Transverse colon (tissue), 4 donors: ENCODE data around the gene GTF2H4. TPM values are rescaled to one million over a fixed set of nuclear protein-coding genes. Genes with fewer than 3 reads are reported as not detected.

ENCODE experiments used
- DNase-seq: peaks from one replicate; pipeline ENCODE4 v3.0.0-alpha.2; 2019
- H3K27ac ChIP-seq, 4 donors: fragments of 200-600 bp; sonication (generic); 2 replicates each; pipeline ENCODE4 v1.5.1; 2016 to 2018; ENCODE audit warnings: inconsistent platforms in 4 of 4
- H3K27me3 ChIP-seq: fragments of 200-600 bp; sonication (generic); 2 replicates; pipeline ENCODE4 v1.5.1; 2017; ENCODE audit warnings: inconsistent platforms
- H3K36me3 ChIP-seq, 4 donors: fragments of 200-600 bp; sonication (generic); 2 replicates each; pipeline ENCODE4 v1.5.1; 2017 to 2019; ENCODE audit warnings: inconsistent platforms in 4 of 4
- H3K4me1 ChIP-seq, 4 donors: fragments of 200-600 bp; sonication (generic); 2 replicates each; pipeline ENCODE4 v1.5.1; 2017 to 2020; ENCODE audit warnings: inconsistent platforms in 4 of 4
- H3K4me3 ChIP-seq, 4 donors: fragments of 200-600 bp; sonication (generic); 1 replicate in 1 of 4; 2 replicates in 3 of 4; pipeline versions ENCODE4 v1.5.1 to v1.6.1; 2017 to 2019; ENCODE audit warnings: inconsistent platforms in 4 of 4
- H3K9me3 ChIP-seq, 2 donors: fragments of 200-600 bp; sonication (generic); 2 replicates each; pipeline ENCODE4 v1.5.1; 2017 to 2019; ENCODE audit warnings: inconsistent platforms in 2 of 2
- EP300 ChIP-seq: sonication (generic); formaldehyde crosslinking; IDR thresholded peaks from one replicate; pipeline ENCODE4 v1.6.1; 2017; ENCODE audit warnings: antibody characterized with exemption, low read depth
- POLR2A ChIP-seq: fragments of 450-650 bp; IDR thresholded peaks from one replicate; pipeline ENCODE4 v1.6.1; 2016; ENCODE audit warnings: antibody characterized with exemption, mild to moderate bottlenecking, moderate library complexity
- POLR2AphosphoS5 ChIP-seq, 3 donors: sonication (generic); formaldehyde crosslinking; IDR thresholded peaks; one replicate each; pipeline ENCODE4 v1.6.1; 2016; ENCODE audit warnings: antibody characterized with exemption in 3 of 3
- WGBS, 2 donors: methylation state at CpG; one replicate each; pipeline ENCODE4 v1.1.5; 2018; ENCODE audit warnings: low coverage in 1 of 2; 5-methylcytosine and 5-hydroxymethylcytosine counted together
- in situ Hi-C, 4 donors: fragments of 200-750 bp; cut with MboI; loops; one replicate each; pipeline versions ENCODE4 v1.15.0 to v1.15.1; 2017; ENCODE audit warnings: low sequenced_read_pairs in 3 of 4, low pct_ligation_motif_present in 1 of 4, low pct_unique_long_range_greater_than_20kb in 1 of 4
- intact Hi-C: fragments of 100-400 bp; cut with DNase I; formaldehyde crosslinking; loops from one replicate; pipeline ENCODE4 v1.15.1; 2023; ENCODE audit warnings: low total_unique reads
- total RNA-seq, 4 donors: library from RNA; depleted of rRNA; stranded (reverse); fragments of >200 nt; gene quantifications; one replicate each; pipeline ENCODE4 v1.1.0, GENCODE V29; 2016
- TF ChIP-seq, protein P1 (sequence below), 5 experiments: fragments of 200-600 bp in 3 of 5; fragments of 450-650 bp in 2 of 5; sonication (generic) in 3 of 5; IDR thresholded peaks; 1 replicate in 2 of 5; 2 replicates in 3 of 5; pipeline ENCODE4 v1.5.1; 2016 to 2017; ENCODE audit warnings: antibody characterized with exemption in 5 of 5, inconsistent platforms in 3 of 5, mild to moderate bottlenecking in 2 of 5, moderate library complexity in 1 of 5

Gene GTF2H4
- total RNA-seq, 4 donors from 2014 or later = 2.0 to 44.5 (median 6.8) TPM

DNA sequence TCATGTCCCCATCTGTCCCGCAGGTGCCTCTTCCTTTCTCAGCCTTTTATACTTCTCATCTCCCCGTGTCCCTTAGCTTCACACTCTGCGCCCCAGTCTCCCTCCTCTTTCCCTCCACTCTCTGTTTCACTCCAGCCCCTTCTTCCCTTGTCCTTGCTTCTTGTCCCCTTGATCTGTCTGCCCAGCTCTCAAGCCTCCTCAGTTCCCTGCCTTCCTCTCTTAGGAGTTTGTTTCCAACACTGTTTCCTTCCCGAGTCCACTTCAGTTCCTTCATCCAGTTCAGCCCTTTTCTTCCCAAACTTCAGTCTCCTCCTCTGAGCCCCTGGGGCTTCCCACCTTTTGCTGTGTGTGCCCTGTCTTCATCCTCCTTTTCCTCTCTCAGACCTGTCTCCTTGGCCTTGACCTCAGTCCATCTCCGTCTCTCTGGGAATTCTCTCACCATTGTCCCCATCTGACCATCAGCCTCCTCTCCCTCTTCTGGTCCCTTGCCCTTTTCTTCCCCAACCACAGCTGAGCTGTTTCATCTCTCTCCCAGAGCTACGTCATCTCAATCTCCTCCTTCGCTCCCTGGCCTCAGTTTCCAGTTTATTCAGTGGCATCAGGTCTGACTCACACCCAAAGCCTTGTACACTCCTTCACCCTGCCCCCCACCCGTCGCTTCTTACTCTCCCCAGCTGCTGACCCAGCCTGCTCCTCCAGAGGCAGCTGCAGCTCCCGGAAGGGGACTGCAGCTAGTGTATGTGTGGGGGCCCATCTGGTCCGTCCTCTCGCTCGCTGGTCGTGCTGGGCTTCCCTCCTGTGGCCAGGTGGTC lies 26.4 kb upstream of the GTF2H4 start:
- Histone ChIP-seq H3K36me3 (no peaks in the 10 kb centered on the region), H3K9me3 (no peaks in the 10 kb centered on the region), H3K27me3 (no peaks in the 10 kb centered on the region), H3K4me3 (no peak overlapping the region), H3K27ac (peak overlapping the region; percentile 89 to 96 (median 94)), H3K4me1 (peaks cover 28 to 52% (median 42%) of the 10 kb centered on the region in 4 donors)
- intact Hi-C loops (loop anchor here (10.0 kb wide), 1 partner anchor 207 kb away; the partner anchor contains the start of gene DHX16), in situ Hi-C loops (loop anchor here in 2 of 4 donors (25.0 kb wide), 1 partner anchor 144 kb away; the partner anchor contains the start of genes FLOT1 (in 2 of the 2) and IER3 (in 2 of the 2))
- 47 to 70% methylated on average over 3 to 14 of the region's 14 CpGs for WGBS, 2 donors
- TF ChIP-seq POLR2A (no peak), POLR2AphosphoS5 (IDR thresholded peaks at IDR 0.05) (no peak), EP300 (no peak)
- TF ChIP-seq, protein P1, sequence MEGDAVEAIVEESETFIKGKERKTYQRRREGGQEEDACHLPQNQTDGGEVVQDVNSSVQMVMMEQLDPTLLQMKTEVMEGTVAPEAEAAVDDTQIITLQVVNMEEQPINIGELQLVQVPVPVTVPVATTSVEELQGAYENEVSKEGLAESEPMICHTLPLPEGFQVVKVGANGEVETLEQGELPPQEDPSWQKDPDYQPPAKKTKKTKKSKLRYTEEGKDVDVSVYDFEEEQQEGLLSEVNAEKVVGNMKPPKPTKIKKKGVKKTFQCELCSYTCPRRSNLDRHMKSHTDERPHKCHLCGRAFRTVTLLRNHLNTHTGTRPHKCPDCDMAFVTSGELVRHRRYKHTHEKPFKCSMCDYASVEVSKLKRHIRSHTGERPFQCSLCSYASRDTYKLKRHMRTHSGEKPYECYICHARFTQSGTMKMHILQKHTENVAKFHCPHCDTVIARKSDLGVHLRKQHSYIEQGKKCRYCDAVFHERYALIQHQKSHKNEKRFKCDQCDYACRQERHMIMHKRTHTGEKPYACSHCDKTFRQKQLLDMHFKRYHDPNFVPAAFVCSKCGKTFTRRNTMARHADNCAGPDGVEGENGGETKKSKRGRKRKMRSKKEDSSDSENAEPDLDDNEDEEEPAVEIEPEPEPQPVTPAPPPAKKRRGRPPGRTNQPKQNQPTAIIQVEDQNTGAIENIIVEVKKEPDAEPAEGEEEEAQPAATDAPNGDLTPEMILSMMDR (IDR thresholded peaks at IDR 0.05) = no peak
- no peak for DNase-seq

DNA sequence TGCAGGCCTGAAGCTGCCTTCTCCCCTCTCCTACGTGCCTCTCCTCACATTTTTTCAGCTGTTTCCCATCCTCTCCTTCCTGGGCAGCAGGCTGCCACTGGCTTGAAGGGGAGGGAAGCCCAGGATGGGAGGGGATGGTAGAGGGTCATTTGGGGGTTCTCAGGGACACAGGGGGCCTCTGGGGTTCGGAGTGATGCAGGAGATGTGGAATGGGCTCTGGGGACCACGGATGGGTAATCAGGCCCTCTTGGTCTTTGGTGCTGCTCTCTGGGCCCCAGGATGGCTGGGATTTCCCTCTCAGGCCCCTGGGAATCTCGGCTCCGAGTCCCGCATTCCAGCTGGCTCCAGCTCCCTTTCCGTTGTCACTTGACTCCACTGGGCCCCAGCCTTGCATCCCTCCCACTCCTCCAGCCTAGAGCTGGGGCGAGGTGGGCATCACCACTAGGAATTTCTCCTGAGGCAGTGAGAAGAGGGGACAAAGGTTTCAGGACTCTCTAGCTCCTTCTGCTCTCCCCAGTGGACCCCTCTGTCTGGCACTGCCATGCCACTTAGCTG lies 25.7 kb upstream of the GTF2H4 start:
- no peak for DNase-seq
- no peaks in the 10 kb centered on the region for H3K9me3 ChIP-seq
- peaks cover 34 to 52% (median 42%) of the 10 kb centered on the region in 4 donors for H3K4me1 ChIP-seq
- intact Hi-C loops (loop anchor here (10.0 kb wide), 1 partner anchor 207 kb away; the partner anchor contains the start of gene DHX16), in situ Hi-C loops (loop anchor here in 2 of 4 donors (25.0 kb wide), 1 partner anchor 145 kb away; the partner anchor contains the start of genes FLOT1 (in 2 of the 2) and IER3 (in 2 of the 2))
- H3K27me3 ChIP-seq = no peaks in the 10 kb centered on the region
- WGBS, 2 donors = 40% methylated on average over 8 of the region's 8 CpGs; no CpG with 5 or more reads in 1 of the 2 donors
- no peak overlapping the region for H3K4me3 ChIP-seq
- peak overlapping the region; percentile 89 to 96 (median 94) for H3K27ac ChIP-seq
- no peaks in the 10 kb centered on the region for H3K36me3 ChIP-seq
- TF ChIP-seq, protein P1 (IDR thresholded peaks at IDR 0.05) = no peak

DNA sequence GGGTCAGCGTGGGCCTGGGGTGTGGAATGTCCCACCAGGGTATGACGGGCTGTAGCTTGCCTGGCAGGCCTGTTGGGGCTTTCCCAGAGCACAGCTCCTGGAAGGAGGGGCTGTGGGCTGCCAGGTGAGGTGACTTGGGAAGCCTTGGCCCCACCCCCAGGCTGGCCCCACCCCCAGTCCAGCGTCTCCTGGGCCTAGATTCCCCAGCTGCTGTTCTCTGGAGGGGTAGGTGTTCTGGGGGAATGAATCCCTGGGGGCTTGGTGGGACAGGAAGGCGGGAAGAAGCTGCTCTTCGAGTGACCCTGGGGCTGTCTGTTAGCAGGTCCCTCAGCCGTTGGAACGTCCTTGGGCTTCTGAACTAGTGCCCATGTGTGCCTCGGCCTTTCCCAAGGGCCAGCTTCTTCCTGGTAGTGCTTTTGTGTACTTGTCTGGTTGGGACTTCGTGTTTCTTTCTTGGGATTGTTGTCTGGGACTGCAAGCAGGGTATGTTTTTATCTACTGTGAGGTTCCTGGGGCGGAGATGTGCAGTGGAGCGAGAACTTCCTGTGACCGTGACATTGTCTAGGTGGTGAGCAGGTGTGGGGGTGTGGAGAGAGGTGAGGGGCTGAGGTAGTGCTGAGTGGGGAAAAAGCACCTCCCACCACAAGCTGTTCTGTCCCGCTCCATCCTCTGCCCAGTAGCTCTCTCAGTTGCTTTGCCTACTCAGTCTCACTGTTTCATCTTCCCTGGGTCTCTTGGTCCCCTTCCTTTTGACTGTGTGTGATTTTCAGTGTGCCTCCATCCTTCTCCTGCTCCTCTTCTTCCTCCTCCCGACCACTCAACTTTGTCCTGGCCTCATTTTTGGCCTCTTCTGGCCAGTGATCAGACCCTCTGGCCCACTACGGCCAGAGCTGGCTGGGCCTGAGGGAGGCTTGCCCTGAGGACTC lies 25.0 kb upstream of the GTF2H4 start:
- Histone ChIP-seq H3K27me3 (no peaks in the 10 kb centered on the region), H3K36me3 (no peaks in the 10 kb centered on the region), H3K27ac (peak overlapping the region; percentile 89 to 96 (median 94)), H3K4me1 (peaks cover 31 to 50% (median 35%) of the 10 kb centered on the region in 4 donors), H3K4me3 (peak overlapping the region; percentile 4 to 90 (median 76)), H3K9me3 (no peaks in the 10 kb centered on the region)
- 32% methylated on average over 15 of the region's 15 CpGs; no CpG with 5 or more reads in 1 of the 2 donors for WGBS, 2 donors
- TF ChIP-seq, protein P1 (IDR thresholded peaks at IDR 0.05) = no peak
- TF ChIP-seq POLR2AphosphoS5 (IDR thresholded peaks at IDR 0.05) = peak in 2 of 3 donors; percentile 27 to 35
- TF ChIP-seq POLR2A = peak; percentile 46
- no peak for TF ChIP-seq EP300
- in situ Hi-C loops = loop anchor here in 2 of 4 donors (25.0 kb wide), 1 partner anchor 146 kb away; the partner anchor contains the start of genes FLOT1 (in 2 of the 2) and IER3 (in 2 of the 2)
- peak; percentile 84 for DNase-seq
- intact Hi-C loops = loop anchor here (10.0 kb wide), 1 partner anchor 208 kb away; the partner anchor contains the start of gene DHX16
